Measurements from ENCODE around the gene EFNA4. TPM values are rescaled to one million over a fixed set of nuclear protein-coding genes. Genes with fewer than 3 reads are reported as not detected.
"Not testable (repeated sequence)": the region's sequence is repeated elsewhere in the genome, so short reads cannot be mapped to it uniquely, and the experiment has no call there.

EFNA4 gene
- total RNA-seq, 1 donor from 2014 or later: 0.82 TPM

DNA sequence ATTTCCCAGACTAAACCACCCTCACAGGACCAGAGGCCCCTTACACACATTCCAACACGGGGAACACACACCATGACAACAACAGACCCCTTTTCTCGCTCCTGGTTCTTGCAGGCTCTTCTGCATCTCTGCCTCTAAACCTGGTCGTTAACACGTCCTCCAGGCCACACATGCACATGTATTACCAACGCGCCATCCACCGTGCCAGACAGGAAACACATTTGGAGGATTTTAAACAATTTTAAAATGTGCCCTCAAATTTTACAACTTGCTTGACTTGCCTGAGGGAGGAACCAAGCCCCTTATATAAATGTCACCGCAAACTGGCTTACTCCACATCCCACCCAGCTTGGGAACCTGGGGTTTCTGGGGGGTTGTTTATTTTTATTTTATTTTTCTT lies 47.3 kb downstream of the EFNA4 start:
- FAIRE-seq (no peak), DNase-seq (ENCODE audit: low spot score in 2 of 2) (no peak)

DNA sequence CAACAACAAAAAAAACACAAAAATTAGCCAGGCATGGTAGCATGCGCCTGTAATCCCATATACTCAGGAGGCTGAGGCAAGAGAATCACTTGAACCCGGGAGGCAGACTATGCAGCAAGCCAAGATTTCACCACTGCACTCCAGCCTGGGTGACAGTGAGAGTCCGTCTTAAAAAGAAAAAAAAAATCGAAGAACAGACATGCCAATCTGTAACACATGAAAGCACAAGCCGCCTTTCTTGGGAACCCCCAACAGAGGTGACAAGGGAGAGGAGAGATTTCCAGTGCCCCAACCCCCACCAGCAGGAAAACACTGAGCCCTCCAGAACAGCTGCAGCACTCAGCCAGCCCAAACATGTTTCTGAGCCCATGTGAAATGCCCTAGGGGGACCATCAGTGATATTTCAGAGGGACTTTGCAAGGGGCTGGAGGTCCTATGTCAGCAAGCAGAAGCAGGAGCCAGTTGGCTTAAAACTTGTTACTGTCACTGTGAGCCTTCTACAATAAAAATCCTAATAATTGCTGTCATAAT lies 50.0 kb downstream of the EFNA4 start:
- FAIRE-seq: no peak
- DNase-seq (ENCODE audit: low spot score in 2 of 2): no peak

DNA sequence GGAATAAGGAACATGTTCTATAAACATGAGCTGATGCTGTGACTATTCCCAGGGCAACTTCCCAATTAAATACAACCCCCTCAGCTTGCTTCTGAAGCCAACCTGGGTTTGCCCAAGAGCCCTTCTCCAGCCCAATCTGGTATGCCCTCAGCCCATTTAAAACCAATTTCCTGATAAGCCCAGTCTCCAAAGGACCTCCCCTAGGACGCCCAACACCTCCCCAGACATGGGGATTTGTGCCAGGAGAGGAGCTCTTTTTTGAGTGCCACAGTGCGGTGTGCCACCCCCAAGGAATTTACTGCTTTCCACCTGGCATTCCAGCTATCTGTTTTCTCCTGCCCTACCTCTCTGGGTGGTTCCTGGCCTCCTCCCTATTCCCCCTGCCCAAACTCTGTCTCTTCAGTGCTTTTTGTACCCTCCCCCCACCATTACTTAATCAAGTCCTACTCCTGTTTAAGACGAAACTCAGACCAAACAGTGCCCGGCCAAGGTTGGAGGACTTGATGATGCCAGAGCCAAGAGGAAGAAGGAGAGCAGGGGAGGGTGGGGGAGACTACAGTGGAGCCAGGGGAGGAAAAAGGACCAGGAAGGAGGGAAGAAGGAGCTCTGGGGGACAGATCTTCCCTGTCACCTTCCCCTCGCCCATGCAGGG lies 52.7 kb downstream of the EFNA4 start:
- FAIRE-seq (no peak), DNase-seq (ENCODE audit: low spot score in 2 of 2) (no peak)

DNA sequence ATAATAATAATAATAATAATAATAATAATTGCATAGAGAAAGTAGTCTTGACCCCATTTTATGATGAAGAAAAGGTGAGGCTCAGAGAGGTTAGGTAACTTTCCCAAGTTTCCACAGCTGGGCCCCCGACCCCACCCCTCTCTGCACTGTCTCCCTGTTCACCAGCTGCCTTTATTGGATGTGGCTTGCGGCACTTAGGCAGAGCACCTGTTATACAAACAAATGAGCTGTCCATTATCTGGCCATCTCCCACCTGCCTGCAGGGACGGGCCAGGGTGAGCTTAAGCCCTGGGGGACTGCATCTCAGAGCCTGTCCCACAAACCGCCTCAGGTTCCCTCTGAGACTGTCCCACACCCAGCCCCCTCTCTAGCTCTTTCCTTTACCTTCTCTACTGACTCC lies 54.1 kb downstream of the EFNA4 start:
- DNase-seq (ENCODE audit: low spot score in 2 of 2): no peak
- no peak for FAIRE-seq

DNA sequence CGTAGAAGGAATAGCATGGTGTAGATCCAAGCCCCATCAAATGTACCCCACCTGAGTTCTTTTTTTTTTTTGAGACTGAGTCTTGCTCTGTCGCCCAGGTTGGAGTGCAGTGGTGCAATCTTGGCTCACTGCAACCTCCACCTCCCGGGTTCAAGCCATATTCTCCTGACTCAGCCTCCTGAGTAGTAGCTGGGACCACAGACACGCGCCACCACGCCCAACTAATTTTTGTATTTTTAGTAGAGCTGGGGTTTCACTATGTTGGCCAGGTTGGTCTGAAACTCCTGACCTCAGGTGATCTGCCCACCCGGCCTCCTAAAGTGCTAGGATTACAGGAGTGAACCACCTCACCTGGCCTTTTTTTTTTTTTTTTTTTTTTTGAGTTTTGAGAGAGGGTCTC lies 54.5 kb downstream of the EFNA4 start:
- FAIRE-seq; DNase-seq (ENCODE audit: low spot score in 2 of 2): not testable (repeated sequence)

Other genes with a start within 250 kb of the EFNA4 start
- 2.4 TPM for gene KCNN3, start 193.5 kb upstream of the EFNA4 start, total RNA-seq
- gene PMVK, start 127.0 kb upstream of the EFNA4 start, total RNA-seq: 10.2 TPM
- 15.1 TPM for gene PBXIP1, start 107.6 kb upstream of the EFNA4 start, total RNA-seq
- 9.4 TPM for gene PYGO2, start 102.0 kb upstream of the EFNA4 start, total RNA-seq
- gene SHC1, start 93.0 kb upstream of the EFNA4 start, total RNA-seq: 6.9 TPM
- 12.6 TPM for gene CKS1B, start 89.1 kb upstream of the EFNA4 start, total RNA-seq
- 17.9 TPM for gene FLAD1, start 80.4 kb upstream of the EFNA4 start, total RNA-seq
- 1.2 TPM for gene LENEP, start 70.2 kb upstream of the EFNA4 start, total RNA-seq
- 0.82 TPM for gene ZBTB7B, start 60.9 kb upstream of the EFNA4 start, total RNA-seq
- gene DCST2, start 30.0 kb upstream of the EFNA4 start, total RNA-seq: under 0.01 TPM
- gene DCST1, start 29.9 kb upstream of the EFNA4 start, total RNA-seq: not detected
- 11.8 TPM for gene ADAM15, start 12.4 kb upstream of the EFNA4 start, total RNA-seq
- gene EFNA3, start 15.1 kb downstream of the EFNA4 start, total RNA-seq: 9.8 TPM
- 4.1 TPM for gene EFNA1, start 64.1 kb downstream of the EFNA4 start, total RNA-seq
- gene SLC50A1, start 72.1 kb downstream of the EFNA4 start, total RNA-seq: 4.9 TPM
- gene DPM3, start 76.8 kb downstream of the EFNA4 start, total RNA-seq: 15.1 TPM
- 74.6 TPM for gene KRTCAP2, start 109.6 kb downstream of the EFNA4 start, total RNA-seq
- 21.2 TPM for gene TRIM46, start 110.1 kb downstream of the EFNA4 start, total RNA-seq
- 7.7 TPM for gene THBS3, start 144.2 kb downstream of the EFNA4 start, total RNA-seq
- gene MTX1, start 145.0 kb downstream of the EFNA4 start, total RNA-seq: 13.9 TPM
- 2.9 TPM for gene ENTREP3, start 191.7 kb downstream of the EFNA4 start, total RNA-seq
- 19.2 TPM for gene SCAMP3, start 198.6 kb downstream of the EFNA4 start, total RNA-seq
- gene CLK2, start 209.8 kb downstream of the EFNA4 start, total RNA-seq: 25.3 TPM
- 11.8 TPM for gene HCN3, start 213.7 kb downstream of the EFNA4 start, total RNA-seq
- gene PKLR, start 237.7 kb downstream of the EFNA4 start, total RNA-seq: not detected
- 132 TPM for gene FDPS, start 245.1 kb downstream of the EFNA4 start, total RNA-seq

All from frontal cortex (tissue), 4 donors.